ENCODE results near the gene GRID1.

GRID1 gene

DNA sequence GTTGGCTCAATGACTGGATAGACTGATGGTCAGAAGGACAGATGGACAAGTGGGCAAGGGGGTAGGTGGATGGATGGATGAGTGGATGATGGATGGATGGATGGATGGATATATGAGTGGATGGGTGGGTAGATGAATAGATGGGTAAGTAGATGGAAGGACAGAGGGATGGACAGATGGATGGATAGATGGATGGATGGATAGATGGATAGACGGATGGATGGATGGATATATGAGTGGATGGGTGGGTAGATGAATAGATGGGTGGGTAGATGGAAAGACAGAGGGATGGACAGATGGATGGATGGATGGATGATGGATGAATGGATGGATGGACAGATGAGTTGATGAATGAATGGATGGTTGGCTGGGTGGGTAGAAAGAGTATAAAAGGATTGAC lies 119.5 kb downstream of the GRID1 start:
- Histone ChIP-seq H3K4me3 (ENCODE audit: low read length) (no peak overlapping the region), H3K23ac (ENCODE audit: low read length) (no peak overlapping the region), H2BK5ac (ENCODE audit: low read length) (no peak overlapping the region), H2BK120ac (ENCODE audit: low read depth, low read length) (no peak overlapping the region), H3K36me3 (ENCODE audit: control insufficient read depth, insufficient read depth, low read length) (no peaks in the 10 kb centered on the region), H2BK15ac (replicated peaks; ENCODE audit: low read depth) (no peak overlapping the region), H3K18ac (ENCODE audit: low read length) (no peak overlapping the region), H3K27me3 (ENCODE audit: insufficient read depth, low read length, poor library complexity) (no peaks in the 10 kb centered on the region), H3K4me1 (ENCODE audit: control insufficient read depth, low read depth, low read length) (no peaks in the 10 kb centered on the region), H3K4ac (ENCODE audit: low read depth, low read length) (no peak overlapping the region), H3K9ac (ENCODE audit: low read length) (no peak overlapping the region), H3K27ac (ENCODE audit: low read depth, low read length) (no peak overlapping the region), H4K8ac (ENCODE audit: low read depth, low read length) (no peak overlapping the region), H3K56ac (ENCODE audit: low read length) (no peak overlapping the region), H3K4me2 (ENCODE audit: low read length) (no peak overlapping the region), H2AK5ac (ENCODE audit: low read length) (no peak overlapping the region), H4K5ac (ENCODE audit: low read length) (no peak overlapping the region), H3K79me2 (ENCODE audit: control insufficient read depth, insufficient read depth, low read length) (no peaks in the 10 kb centered on the region), H3K79me1 (ENCODE audit: low read length) (no peaks in the 10 kb centered on the region)
- no peak for DNase-seq
- no CpG with 5 or more reads among the region's 1 CpG for WGBS (ENCODE audit: extremely low coverage, insufficient coverage, low lambda C conversion rate)

DNA sequence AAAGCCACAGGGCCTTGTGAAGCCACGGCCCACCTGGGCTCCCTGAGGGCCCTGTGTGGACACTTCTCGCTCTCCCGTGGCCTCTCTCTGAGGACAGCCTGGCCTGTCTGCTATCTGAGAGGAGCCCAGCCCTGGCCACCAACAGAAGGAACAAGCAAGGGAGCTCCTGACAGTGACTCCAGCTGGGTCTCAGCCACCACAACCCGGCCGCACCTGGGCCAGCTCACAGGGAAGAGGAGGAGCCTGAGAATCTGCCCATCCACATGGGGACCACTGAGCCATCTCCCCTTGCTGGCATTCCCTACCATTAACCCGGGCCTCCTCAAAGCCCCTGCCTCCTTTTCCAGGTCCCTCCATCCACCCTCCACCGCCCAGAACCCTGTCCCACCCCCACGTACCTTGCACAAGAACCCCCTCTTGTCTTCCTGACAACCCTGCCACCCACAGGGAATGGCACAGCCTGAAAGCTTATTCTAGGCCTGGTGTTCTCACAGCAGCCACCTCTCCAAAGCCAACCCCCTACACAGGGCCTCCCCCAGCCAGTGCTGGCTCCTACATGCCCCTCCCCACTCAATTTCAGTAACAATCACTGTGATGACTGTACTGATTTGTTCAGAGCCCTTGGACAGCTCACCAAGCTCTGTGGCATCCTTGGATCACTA lies 120.2 kb downstream of the GRID1 start:
- Histone ChIP-seq H3K9ac (ENCODE audit: low read length) (no peak overlapping the region), H4K5ac (ENCODE audit: low read length) (no peak overlapping the region), H2BK15ac (replicated peaks; ENCODE audit: low read depth) (no peak overlapping the region), H3K4me2 (ENCODE audit: low read length) (no peak overlapping the region), H3K4me3 (ENCODE audit: low read length) (no peak overlapping the region), H3K79me2 (ENCODE audit: control insufficient read depth, insufficient read depth, low read length) (no peaks in the 10 kb centered on the region), H2AK5ac (ENCODE audit: low read length) (no peak overlapping the region), H4K8ac (ENCODE audit: low read depth, low read length) (no peak overlapping the region), H2BK5ac (ENCODE audit: low read length) (no peak overlapping the region), H3K27me3 (ENCODE audit: insufficient read depth, low read length, poor library complexity) (no peaks in the 10 kb centered on the region), H3K4ac (ENCODE audit: low read depth, low read length) (no peak overlapping the region), H2BK120ac (ENCODE audit: low read depth, low read length) (no peak overlapping the region), H3K36me3 (ENCODE audit: control insufficient read depth, insufficient read depth, low read length) (no peaks in the 10 kb centered on the region), H3K27ac (ENCODE audit: low read depth, low read length) (no peak overlapping the region), H3K56ac (ENCODE audit: low read length) (no peak overlapping the region), H3K18ac (ENCODE audit: low read length) (no peak overlapping the region), H3K23ac (ENCODE audit: low read length) (no peak overlapping the region), H3K4me1 (ENCODE audit: control insufficient read depth, low read depth, low read length) (no peaks in the 10 kb centered on the region), H3K79me1 (ENCODE audit: low read length) (no peaks in the 10 kb centered on the region)
- DNase-seq: no peak
- no CpG with 5 or more reads among the region's 8 CpGs for WGBS (ENCODE audit: extremely low coverage, insufficient coverage, low lambda C conversion rate)

DNA sequence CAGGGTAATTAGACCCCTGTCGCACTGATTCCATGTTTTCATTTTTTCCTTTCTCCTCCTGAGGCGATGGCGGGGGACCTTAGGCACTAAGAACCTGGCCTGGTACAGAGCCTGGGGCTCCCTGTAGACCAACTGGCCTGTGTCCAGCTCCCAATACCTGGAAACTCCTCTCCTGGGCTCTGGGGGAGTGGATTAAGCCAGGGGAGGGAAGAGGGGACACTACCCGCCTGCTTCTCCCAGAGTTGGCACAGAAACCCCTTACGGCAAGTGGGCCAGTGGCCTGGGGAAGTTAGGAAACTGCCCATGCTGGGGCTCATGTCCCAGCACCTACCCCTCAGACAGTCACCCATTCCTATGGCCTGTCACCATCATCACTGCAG lies 121.6 kb downstream of the GRID1 start:
- no peaks in the 10 kb centered on the region for H3K79me2 ChIP-seq (ENCODE audit: control insufficient read depth, insufficient read depth, low read length)
- H3K36me3 ChIP-seq (ENCODE audit: control insufficient read depth, insufficient read depth, low read length): no peaks in the 10 kb centered on the region
- no peak overlapping the region for H2BK15ac ChIP-seq (replicated peaks; ENCODE audit: low read depth)
- H2BK5ac ChIP-seq (ENCODE audit: low read length): no peak overlapping the region
- no peak overlapping the region for H4K5ac ChIP-seq (ENCODE audit: low read length)
- no peak overlapping the region for H3K56ac ChIP-seq (ENCODE audit: low read length)
- H3K18ac ChIP-seq (ENCODE audit: low read length): no peak overlapping the region
- no peak overlapping the region for H3K23ac ChIP-seq (ENCODE audit: low read length)
- no CpG with 5 or more reads among the region's 5 CpGs for WGBS (ENCODE audit: extremely low coverage, insufficient coverage, low lambda C conversion rate)
- H3K4me1 ChIP-seq (ENCODE audit: control insufficient read depth, low read depth, low read length): no peaks in the 10 kb centered on the region
- no peak overlapping the region for H2BK120ac ChIP-seq (ENCODE audit: low read depth, low read length)
- no peak for DNase-seq
- H2AK5ac ChIP-seq (ENCODE audit: low read length): no peak overlapping the region
- no peak overlapping the region for H3K4me3 ChIP-seq (ENCODE audit: low read length)
- no peak overlapping the region for H4K8ac ChIP-seq (ENCODE audit: low read depth, low read length)
- no peak overlapping the region for H3K4me2 ChIP-seq (ENCODE audit: low read length)
- no peaks in the 10 kb centered on the region for H3K79me1 ChIP-seq (ENCODE audit: low read length)
- H3K27ac ChIP-seq (ENCODE audit: low read depth, low read length): no peak overlapping the region
- no peak overlapping the region for H3K4ac ChIP-seq (ENCODE audit: low read depth, low read length)
- no peaks in the 10 kb centered on the region for H3K27me3 ChIP-seq (ENCODE audit: insufficient read depth, low read length, poor library complexity)
- H3K9ac ChIP-seq (ENCODE audit: low read length): no peak overlapping the region

GRCh38 chr10:86244297-86245014 lies 122.1 kb downstream of the GRID1 start:
- Histone ChIP-seq H3K79me1 (ENCODE audit: low read length) (no peaks in the 10 kb centered on the region), H3K9ac (ENCODE audit: low read length) (no peak overlapping the region), H3K18ac (ENCODE audit: low read length) (no peak overlapping the region), H3K4ac (ENCODE audit: low read depth, low read length) (no peak overlapping the region), H3K36me3 (ENCODE audit: control insufficient read depth, insufficient read depth, low read length) (no peaks in the 10 kb centered on the region), H3K4me2 (ENCODE audit: low read length) (no peak overlapping the region), H3K4me1 (ENCODE audit: control insufficient read depth, low read depth, low read length) (no peaks in the 10 kb centered on the region), H3K79me2 (ENCODE audit: control insufficient read depth, insufficient read depth, low read length) (no peaks in the 10 kb centered on the region), H3K27me3 (ENCODE audit: insufficient read depth, low read length, poor library complexity) (no peaks in the 10 kb centered on the region), H2BK5ac (ENCODE audit: low read length) (no peak overlapping the region), H4K8ac (ENCODE audit: low read depth, low read length) (no peak overlapping the region), H4K5ac (ENCODE audit: low read length) (no peak overlapping the region), H2BK15ac (replicated peaks; ENCODE audit: low read depth) (no peak overlapping the region), H2BK120ac (ENCODE audit: low read depth, low read length) (no peak overlapping the region), H3K27ac (ENCODE audit: low read depth, low read length) (no peak overlapping the region), H3K4me3 (ENCODE audit: low read length) (no peak overlapping the region), H3K56ac (ENCODE audit: low read length) (no peak overlapping the region), H2AK5ac (ENCODE audit: low read length) (no peak overlapping the region), H3K23ac (ENCODE audit: low read length) (no peak overlapping the region)
- no CpG with 5 or more reads among the region's 16 CpGs for WGBS (ENCODE audit: extremely low coverage, insufficient coverage, low lambda C conversion rate)
- DNase-seq: no peak

GRCh38 chr10:86243651-86244155 lies 122.9 kb downstream of the GRID1 start:
- Histone ChIP-seq H3K79me2 (ENCODE audit: control insufficient read depth, insufficient read depth, low read length) (no peaks in the 10 kb centered on the region), H3K4me3 (ENCODE audit: low read length) (no peak overlapping the region), H2BK5ac (ENCODE audit: low read length) (no peak overlapping the region), H3K36me3 (ENCODE audit: control insufficient read depth, insufficient read depth, low read length) (no peaks in the 10 kb centered on the region), H3K27me3 (ENCODE audit: insufficient read depth, low read length, poor library complexity) (no peaks in the 10 kb centered on the region), H2BK15ac (replicated peaks; ENCODE audit: low read depth) (no peak overlapping the region), H3K27ac (ENCODE audit: low read depth, low read length) (no peak overlapping the region), H3K56ac (ENCODE audit: low read length) (no peak overlapping the region), H3K4ac (ENCODE audit: low read depth, low read length) (no peak overlapping the region), H4K8ac (ENCODE audit: low read depth, low read length) (no peak overlapping the region), H4K5ac (ENCODE audit: low read length) (no peak overlapping the region), H3K9ac (ENCODE audit: low read length) (no peak overlapping the region), H3K18ac (ENCODE audit: low read length) (no peak overlapping the region), H3K79me1 (ENCODE audit: low read length) (no peaks in the 10 kb centered on the region), H3K23ac (ENCODE audit: low read length) (no peak overlapping the region), H3K4me2 (ENCODE audit: low read length) (no peak overlapping the region), H2AK5ac (ENCODE audit: low read length) (no peak overlapping the region), H3K4me1 (ENCODE audit: control insufficient read depth, low read depth, low read length) (no peaks in the 10 kb centered on the region), H2BK120ac (ENCODE audit: low read depth, low read length) (no peak overlapping the region)
- WGBS (ENCODE audit: extremely low coverage, insufficient coverage, low lambda C conversion rate): no CpG with 5 or more reads among the region's 10 CpGs
- DNase-seq: no peak
